D721Med (cell line): Measurements from ENCODE around the gene MYO16.

ENCODE experiments used
- DNase-seq: peaks from one replicate; pipeline ENCODE4 v3.0.0; 2011; ENCODE audit warnings: low spot score; ENCODE audit not compliant: insufficient read length
- FAIRE-seq: peaks from 2 replicates; lab custom pipeline; 2011; peaks lifted over from hg19 to GRCh38; lab: Jason Lieb, UNC
- CTCF ChIP-seq: IDR thresholded peaks from 2 replicates; pipeline ENCODE4 v1.5.1; 2012; ENCODE audit warnings: mild to moderate bottlenecking, control low read depth; ENCODE audit not compliant: insufficient read depth; ENCODE audit errors: missing control alignments

The MYO16 gene

DNA sequence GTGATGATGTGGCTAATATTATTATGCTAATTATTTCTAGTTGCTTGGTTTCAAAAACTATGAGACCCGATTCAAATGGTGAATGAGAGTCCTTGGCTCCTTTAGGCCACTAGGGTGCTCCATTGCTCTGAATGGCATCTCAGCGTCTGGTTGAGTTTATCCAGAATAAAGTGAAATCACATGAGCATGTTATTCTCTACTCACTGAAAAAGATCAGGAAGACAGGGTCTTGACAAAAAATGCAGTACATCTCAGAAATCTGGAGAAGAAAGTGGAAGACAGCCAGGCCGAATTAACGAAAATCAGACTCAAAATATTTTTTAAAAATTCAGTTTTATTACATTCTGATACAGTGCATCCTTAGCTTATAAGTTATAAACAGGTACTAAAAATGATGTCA lies 516.2 kb downstream of the MYO16 start:
- DNase-seq (no peak), FAIRE-seq (peak; percentile 92)
- TF ChIP-seq CTCF: peak; percentile 71

- FAIRE-seq (no peak), DNase-seq (no peak)
- TF ChIP-seq CTCF: no peak
These were observed 517.0 kb downstream of the MYO16 start for GRCh38 chr13:109146393-109146792.

- FAIRE-seq (peak; percentile 25), DNase-seq (no peak)
- TF ChIP-seq CTCF: no peak
These were observed 517.7 kb downstream of the MYO16 start for GRCh38 chr13:109146912-109147647.

- no peak for TF ChIP-seq CTCF
- DNase-seq: no peak
- FAIRE-seq: no peak
These were observed 518.8 kb downstream of the MYO16 start for GRCh38 chr13:109148243-109148642.

DNA sequence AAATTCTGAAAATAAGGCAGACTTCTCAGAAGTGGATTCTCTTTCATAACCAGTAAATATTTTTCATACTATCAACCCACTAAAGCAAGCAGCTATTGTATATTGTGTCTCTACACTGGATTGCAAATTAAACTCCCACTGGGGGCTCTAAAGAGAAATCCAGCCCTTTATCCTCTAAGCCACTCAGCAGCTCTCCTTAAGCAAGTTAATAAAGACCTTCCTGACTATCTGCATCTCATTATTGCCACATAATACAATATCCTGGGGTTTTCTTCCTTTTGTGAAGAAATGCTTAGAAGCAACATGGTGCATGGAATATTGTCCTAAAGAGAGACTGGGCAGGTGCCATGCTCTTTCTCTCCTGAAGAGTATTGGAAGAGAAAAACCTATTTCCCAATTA lies 521.3 kb downstream of the MYO16 start:
- FAIRE-seq (peak; percentile 55), DNase-seq (no peak)
- no peak for TF ChIP-seq CTCF

DNA sequence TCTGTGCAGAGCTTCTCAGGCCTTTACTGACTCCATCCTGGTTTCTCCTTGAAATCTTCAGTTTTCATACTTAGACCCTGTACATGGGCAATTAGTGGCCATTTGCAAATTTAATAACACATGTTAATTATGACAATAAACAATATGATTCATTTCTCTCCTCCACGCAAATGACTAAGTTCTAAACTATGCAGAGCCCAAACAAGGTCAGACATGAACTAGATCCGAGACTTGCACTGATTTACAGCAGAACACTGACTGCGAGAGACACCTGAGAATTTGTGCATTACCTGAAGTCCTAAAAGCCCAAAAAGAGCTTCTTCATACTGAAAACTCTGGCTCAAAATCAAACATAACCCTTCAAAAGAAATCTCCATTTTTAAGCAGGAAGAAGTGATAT lies 521.8 kb downstream of the MYO16 start:
- TF ChIP-seq CTCF: no peak
- DNase-seq (no peak), FAIRE-seq (no peak)

GRCh38 chr13:109151696-109152095 lies 522.3 kb downstream of the MYO16 start:
- DNase-seq: no peak
- no peak for FAIRE-seq
- no peak for TF ChIP-seq CTCF
